Measurements from ENCODE around the gene MRPL14. TPM values are rescaled to one million over a fixed set of nuclear protein-coding genes. Genes with fewer than 3 reads are reported as not detected.

The MRPL14 gene
- total RNA-seq, 6 experiments from 2014 or later, result 50.9 to 64.2 (median 56.0) TPM

- TF ChIP-seq CTCF (IDR thresholded peaks at IDR 0.05), result no peak
- peaks cover 27% of the 10 kb centered on the region for H3K36me3 Mint-ChIP-seq (ENCODE audit: low read depth)
- no peak overlapping the region for H3K4me3 Mint-ChIP-seq
- H3K9me3 Mint-ChIP-seq, result no peaks in the 10 kb centered on the region
- no peak overlapping the region for H3K27ac Mint-ChIP-seq
- no peak for DNase-seq
- no peaks in the 10 kb centered on the region for H3K4me1 Mint-ChIP-seq (ENCODE audit: low read depth)
- H3K27me3 Mint-ChIP-seq (ENCODE audit: insufficient read depth), result peaks cover 2% of the 10 kb centered on the region; the same call in 1 of the 2 replicates
Observed at GRCh38 chr6:44143731-44144130, 16.5 kb upstream of the MRPL14 start.

- H3K9me3 Mint-ChIP-seq, result no peaks in the 10 kb centered on the region
- H3K4me1 Mint-ChIP-seq (ENCODE audit: low read depth), result no peaks in the 10 kb centered on the region
- no peak for DNase-seq
- peaks cover 1% of the 10 kb centered on the region; the same call in 1 of the 2 replicates for H3K27me3 Mint-ChIP-seq (ENCODE audit: insufficient read depth)
- H3K4me3 Mint-ChIP-seq, result no peak overlapping the region
- TF ChIP-seq CTCF (IDR thresholded peaks at IDR 0.05), result no peak
- H3K27ac Mint-ChIP-seq, result no peak overlapping the region
- H3K36me3 Mint-ChIP-seq (ENCODE audit: low read depth), result peaks cover 25% of the 10 kb centered on the region
Observed at GRCh38 chr6:44142835-44143234, 15.6 kb upstream of the MRPL14 start.

- Mint-ChIP-seq H3K27ac (no peak overlapping the region), H3K4me1 (ENCODE audit: low read depth) (no peaks in the 10 kb centered on the region), H3K27me3 (ENCODE audit: insufficient read depth) (peaks cover 1% of the 10 kb centered on the region; the same call in 1 of the 2 replicates), H3K9me3 (no peaks in the 10 kb centered on the region), H3K4me3 (no peak overlapping the region), H3K36me3 (ENCODE audit: low read depth) (peaks cover 18% of the 10 kb centered on the region)
- TF ChIP-seq CTCF (IDR thresholded peaks at IDR 0.05), result no peak
- no peak for DNase-seq
Observed at GRCh38 chr6:44139351-44139743, 12.1 kb upstream of the MRPL14 start.

GRCh38 chr6:44138717-44139350, 11.6 kb upstream of the MRPL14 start:
- peaks cover 1% of the 10 kb centered on the region; the same call in 1 of the 2 replicates for H3K27me3 Mint-ChIP-seq (ENCODE audit: insufficient read depth)
- DNase-seq, result no peak
- peaks cover 2% of the 10 kb centered on the region for H3K4me1 Mint-ChIP-seq (ENCODE audit: low read depth)
- no peak overlapping the region for H3K4me3 Mint-ChIP-seq
- no peaks in the 10 kb centered on the region for H3K9me3 Mint-ChIP-seq
- H3K36me3 Mint-ChIP-seq (ENCODE audit: low read depth), result peaks cover 14% of the 10 kb centered on the region
- no peak for TF ChIP-seq CTCF (IDR thresholded peaks at IDR 0.05)
- H3K27ac Mint-ChIP-seq, result no peak overlapping the region

GRCh38 chr6:44135875-44136274, 8.6 kb upstream of the MRPL14 start:
- H3K9me3 Mint-ChIP-seq, result no peaks in the 10 kb centered on the region
- no peak overlapping the region for H3K27ac Mint-ChIP-seq

More at GRCh38 chr6:44135875-44136274, 8.6 kb upstream of the MRPL14 start:
- no peak overlapping the region for H3K4me3 Mint-ChIP-seq
- TF ChIP-seq CTCF (IDR thresholded peaks at IDR 0.05), result peak; percentile 38; the same call in 1 of the 2 replicates
- H3K4me1 Mint-ChIP-seq (ENCODE audit: low read depth), result peaks cover 18% of the 10 kb centered on the region
- H3K27me3 Mint-ChIP-seq (ENCODE audit: insufficient read depth), result peaks cover 1% of the 10 kb centered on the region; the same call in 1 of the 2 replicates
- DNase-seq, result no peak
- peaks cover under 1% of the 10 kb centered on the region; the same call in 1 of the 2 replicates for H3K36me3 Mint-ChIP-seq (ENCODE audit: low read depth)

Measured in HFFc6 (cell line).